SK-N-SH treated with all-trans-retinoic acid at 6 μM for 48 hours (cell line): ENCODE results near the gene CACNA1D.

Source experiments
- ARNTL ChIP-seq: fragments of 450-650 bp; formaldehyde crosslinking; IDR thresholded peaks from 2 replicates; pipeline ENCODE4 v1.5.0; 2020; ENCODE audit warnings: low read depth, mild to moderate bottlenecking, moderate library complexity, borderline replicate concordance
- BACH2 ChIP-seq: fragments of 250-450 bp; sonication (Bioruptor Pico); IDR thresholded peaks from 2 replicates; pipeline ENCODE4 v1.9.0; 2021; ENCODE audit warnings: mild to moderate bottlenecking, borderline replicate concordance
- CREB5 ChIP-seq: fragments of 250-450 bp; sonication (Bioruptor Pico); IDR thresholded peaks from 2 replicates; pipeline ENCODE4 v1.5.1; 2020; ENCODE audit warnings: low read depth, mild to moderate bottlenecking, moderate library complexity
- CSRNP3 ChIP-seq: fragments of 250-450 bp; sonication (Bioruptor Pico); IDR thresholded peaks from 2 replicates; pipeline ENCODE4 v1.5.1; 2021; ENCODE audit warnings: mild to moderate bottlenecking, moderate library complexity
- PATZ1 ChIP-seq: fragments of 250-450 bp; sonication (Bioruptor Pico); IDR thresholded peaks from 2 replicates; pipeline ENCODE4 v1.8.0; 2020; ENCODE audit warnings: mild to moderate bottlenecking, moderate library complexity, borderline replicate concordance
- POU6F1 ChIP-seq: fragments of 250-450 bp; sonication (Bioruptor Pico); IDR thresholded peaks from 2 replicates; pipeline ENCODE4 v1.8.0; 2021; ENCODE audit warnings: low read depth, mild to moderate bottlenecking, moderate library complexity, borderline replicate concordance
- RARB ChIP-seq: fragments of 250-450 bp; sonication (Bioruptor Pico); IDR thresholded peaks from 2 replicates; pipeline ENCODE4 v1.8.0; 2021; ENCODE audit warnings: mild to moderate bottlenecking, moderate library complexity
- SNAI2 ChIP-seq: fragments of 250-450 bp; sonication (Bioruptor Pico); IDR thresholded peaks from 2 replicates; pipeline ENCODE4 v1.5.0; 2020; ENCODE audit warnings: mild to moderate bottlenecking, moderate library complexity
- TCF4 ChIP-seq: fragments of 250-450 bp; sonication (Bioruptor Pico); IDR thresholded peaks from 2 replicates; pipeline ENCODE4 v1.8.0; 2021; ENCODE audit warnings: mild to moderate bottlenecking, moderate library complexity, borderline replicate concordance
- TSHZ2 ChIP-seq: fragments of 250-450 bp; sonication (Bioruptor Pico); IDR thresholded peaks from 2 replicates; pipeline ENCODE4 v1.5.0; 2020; ENCODE audit warnings: mild to moderate bottlenecking, moderate library complexity
- ZFP3 ChIP-seq: fragments of 250-450 bp; sonication (Bioruptor Pico); IDR thresholded peaks from 2 replicates; pipeline ENCODE4 v1.5.0; 2020; ENCODE audit warnings: mild to moderate bottlenecking, moderate library complexity
- ZFP30 ChIP-seq: fragments of 450-650 bp; formaldehyde crosslinking; IDR thresholded peaks from 2 replicates; pipeline ENCODE4 v1.5.0; 2022; ENCODE audit warnings: mild to moderate bottlenecking, moderate library complexity
- ZNF8 ChIP-seq: fragments of 450-650 bp; formaldehyde crosslinking; IDR thresholded peaks from 2 replicates; pipeline ENCODE4 v1.5.0; 2020; ENCODE audit warnings: mild to moderate bottlenecking, moderate library complexity

GRCh38 chr3:53716998-53717397, 222.6 kb downstream of the CACNA1D start:
- TF ChIP-seq ZNF8 (CRISPR knock-in tag): no peak
- no peak for TF ChIP-seq RARB (CRISPR knock-in tag)
- no peak for TF ChIP-seq BACH2
- no peak for TF ChIP-seq TSHZ2 (CRISPR knock-in tag)
- no peak for TF ChIP-seq TCF4 (CRISPR knock-in tag)
- TF ChIP-seq PATZ1 (CRISPR knock-in tag): no peak
- no peak for TF ChIP-seq CSRNP3 (CRISPR knock-in tag)
- TF ChIP-seq ZFP3: no peak
- no peak for TF ChIP-seq CREB5
- no peak for TF ChIP-seq ZFP30 (CRISPR knock-in tag)
- TF ChIP-seq POU6F1 (CRISPR knock-in tag): no peak
- TF ChIP-seq SNAI2: no peak
- TF ChIP-seq ARNTL (CRISPR knock-in tag): no peak
